ENCODE measurements around the gene ERBB3.

ERBB3 gene

GRCh38 chr12:56086608-56087007, 6.6 kb downstream of the ERBB3 start:
- TF ChIP-seq CTCF (IDR thresholded peaks at IDR 0.05; ENCODE audit: low read length, missing control alignments) = no peak
- DNase-seq (ENCODE audit: low read depth) = no peak
- H3K4me3 ChIP-seq (replicated peaks; ENCODE audit: low read depth, low read length) = no peak overlapping the region

- DNase-seq (ENCODE audit: low read depth) = no peak
- H3K4me3 ChIP-seq (replicated peaks; ENCODE audit: low read depth, low read length) = no peak overlapping the region
- TF ChIP-seq CTCF (IDR thresholded peaks at IDR 0.05; ENCODE audit: low read length, missing control alignments) = no peak
These were observed 7.3 kb downstream of the ERBB3 start for GRCh38 chr12:56087220-56087619.

GRCh38 chr12:56097738-56098137, 17.8 kb downstream of the ERBB3 start:
- no peak overlapping the region for H3K4me3 ChIP-seq (replicated peaks; ENCODE audit: low read depth, low read length)
- no peak for TF ChIP-seq CTCF (IDR thresholded peaks at IDR 0.05; ENCODE audit: low read length, missing control alignments)
- DNase-seq (ENCODE audit: low read depth) = no peak

DNA sequence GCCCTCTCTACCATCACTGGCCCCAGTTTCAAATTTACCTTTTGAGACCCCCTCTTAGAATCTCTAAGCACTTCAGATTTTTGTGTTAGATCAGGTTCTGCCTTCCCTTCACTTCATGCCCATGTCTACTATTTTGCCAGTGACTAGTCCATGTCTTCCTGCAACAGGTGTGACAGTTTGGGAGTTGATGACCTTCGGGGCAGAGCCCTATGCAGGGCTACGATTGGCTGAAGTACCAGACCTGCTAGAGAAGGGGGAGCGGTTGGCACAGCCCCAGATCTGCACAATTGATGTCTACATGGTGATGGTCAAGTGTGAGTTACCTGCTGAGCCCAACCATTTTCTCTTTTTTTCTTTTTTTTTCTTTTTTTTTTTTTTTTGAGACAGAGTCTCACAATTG, 18.6 kb downstream of the ERBB3 start:
- TF ChIP-seq CTCF (IDR thresholded peaks at IDR 0.05; ENCODE audit: low read length, missing control alignments) = no peak
- no peak for DNase-seq (ENCODE audit: low read depth)
- no peak overlapping the region for H3K4me3 ChIP-seq (replicated peaks; ENCODE audit: low read depth, low read length)

GRCh38 chr12:56099787-56100186, 19.8 kb downstream of the ERBB3 start:
- no peak for DNase-seq (ENCODE audit: low read depth)
- H3K4me3 ChIP-seq (replicated peaks; ENCODE audit: low read depth, low read length) = no peak overlapping the region
- TF ChIP-seq CTCF (IDR thresholded peaks at IDR 0.05; ENCODE audit: low read length, missing control alignments) = no peak

GRCh38 chr12:56101045-56101444, 21.1 kb downstream of the ERBB3 start:
- no peak overlapping the region for H3K4me3 ChIP-seq (replicated peaks; ENCODE audit: low read depth, low read length)
- DNase-seq (ENCODE audit: low read depth) = no peak
- no peak for TF ChIP-seq CTCF (IDR thresholded peaks at IDR 0.05; ENCODE audit: low read length, missing control alignments)

DNA sequence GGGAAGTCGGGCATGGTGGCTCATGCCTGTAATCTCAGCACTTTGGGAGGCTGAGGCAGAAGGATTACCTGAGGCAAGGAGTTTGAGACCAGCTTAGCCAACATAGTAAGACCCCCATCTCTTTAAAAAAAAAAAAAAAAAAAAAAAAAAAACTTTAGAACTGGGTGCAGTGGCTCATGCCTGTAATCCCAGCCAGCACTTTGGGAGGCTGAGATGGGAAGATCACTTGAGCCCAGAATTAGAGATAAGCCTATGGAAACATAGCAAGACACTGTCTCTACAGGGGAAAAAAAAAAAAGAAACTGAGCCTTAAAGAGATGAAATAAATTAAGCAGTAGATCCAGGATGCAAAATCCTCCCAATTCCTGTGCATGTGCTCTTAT, 22.7 kb downstream of the ERBB3 start:
- TF ChIP-seq CTCF (IDR thresholded peaks at IDR 0.05; ENCODE audit: low read length, missing control alignments) = no peak

More for the DNA sequence above, 22.7 kb downstream of the ERBB3 start:
- DNase-seq (ENCODE audit: low read depth) = no peak
- no peak overlapping the region for H3K4me3 ChIP-seq (replicated peaks; ENCODE audit: low read depth, low read length)

Data from fibroblast of pulmonary artery (primary cell).